ENCODE measurements around the gene DCLK2.
A peak's percentile ranks its signal among the peaks of the same experiment; 100 is the strongest.

Gene DCLK2

GRCh38 chr4:150244600-150244999 lies 166.4 kb downstream of the DCLK2 start:
- DNase-seq, result peak; percentile 83

GRCh38 chr4:150247184-150247583 lies 168.9 kb downstream of the DCLK2 start:
- DNase-seq, result no peak

GRCh38 chr4:150248181-150248580 lies 169.9 kb downstream of the DCLK2 start:
- no peak for DNase-seq

- no peak for DNase-seq
Observed at GRCh38 chr4:150250293-150250997, 172.2 kb downstream of the DCLK2 start.

GRCh38 chr4:150250998-150251651 lies 172.9 kb downstream of the DCLK2 start:
- DNase-seq, result no peak

- DNase-seq, result no peak
Observed at GRCh38 chr4:150251752-150252190, 173.5 kb downstream of the DCLK2 start.

- DNase-seq, result no peak
Observed at GRCh38 chr4:150252306-150252705, 174.1 kb downstream of the DCLK2 start.

- no peak for DNase-seq
Observed at GRCh38 chr4:150252741-150253140, 174.5 kb downstream of the DCLK2 start.

GRCh38 chr4:150253416-150253815 lies 175.2 kb downstream of the DCLK2 start:
- DNase-seq, result no peak

GRCh38 chr4:150253965-150254630 lies 175.9 kb downstream of the DCLK2 start:
- DNase-seq, result no peak

GRCh38 chr4:150255610-150256224 lies 177.5 kb downstream of the DCLK2 start:
- DNase-seq, result no peak

- DNase-seq, result no peak
Observed at GRCh38 chr4:150256225-150256620, 178.0 kb downstream of the DCLK2 start.

GRCh38 chr4:150256841-150257730 lies 178.8 kb downstream of the DCLK2 start:
- no peak for DNase-seq

GRCh38 chr4:150258569-150258968 lies 180.3 kb downstream of the DCLK2 start:
- DNase-seq, result no peak

GRCh38 chr4:150259861-150260567 lies 181.8 kb downstream of the DCLK2 start:
- no peak for DNase-seq

- peak; percentile 45 for DNase-seq
Observed at GRCh38 chr4:150261571-150261970, 183.3 kb downstream of the DCLK2 start.

- DNase-seq, result no peak
Observed at GRCh38 chr4:150262611-150263010, 184.4 kb downstream of the DCLK2 start.

GRCh38 chr4:150264595-150265161 lies 186.4 kb downstream of the DCLK2 start:
- DNase-seq, result peak; percentile 70

GRCh38 chr4:150265806-150266205 lies 187.6 kb downstream of the DCLK2 start:
- DNase-seq, result peak; percentile 37

- DNase-seq, result peak; percentile 23
Observed at GRCh38 chr4:150268444-150268843, 190.2 kb downstream of the DCLK2 start.

- DNase-seq, result no peak
Observed at GRCh38 chr4:150278206-150278605, 200.0 kb downstream of the DCLK2 start.
